HEK293 (cell line): ENCODE results near the gene CHM.

Source experiments
- CTCF ChIP-seq: fragments of 450-650 bp; formaldehyde crosslinking; IDR thresholded peaks from 2 replicates; pipeline ENCODE4 v1.5.1; 2016; ENCODE audit warnings: missing biosample characterization, missing genetic modification characterization
- KLF9 ChIP-seq: fragments of 450-650 bp; formaldehyde crosslinking; IDR thresholded peaks from 2 replicates; pipeline ENCODE4 v1.5.1; 2016; ENCODE audit warnings: missing biosample characterization, missing genetic modification characterization, low read depth
- MEIS1 ChIP-seq: sonication (generic); formaldehyde crosslinking; IDR thresholded peaks from 2 replicates; pipeline ENCODE4 v1.8.1; 2022; ENCODE audit warnings: missing genetic modification reagents, mild to moderate bottlenecking, borderline replicate concordance
- SP2 ChIP-seq: fragments of 450-650 bp; formaldehyde crosslinking; IDR thresholded peaks from 2 replicates; pipeline ENCODE4 v1.5.1; 2016; ENCODE audit warnings: missing biosample characterization, missing genetic modification characterization
- ZNF184 ChIP-seq: fragments of 450-650 bp; IDR thresholded peaks from 2 replicates; pipeline ENCODE4 v1.5.1; 2018; ENCODE audit warnings: missing biosample characterization, mild to moderate bottlenecking, missing genetic modification characterization
- ZNF433 ChIP-seq: fragments of 450-650 bp; formaldehyde crosslinking; IDR thresholded peaks from 2 replicates; pipeline ENCODE4 v1.5.1; 2016; ENCODE audit warnings: missing biosample characterization, missing genetic modification characterization, low read depth
- ZNF585B ChIP-seq: fragments of 450-650 bp; formaldehyde crosslinking; IDR thresholded peaks from 2 replicates; pipeline ENCODE4 v1.5.1; 2016; ENCODE audit warnings: missing biosample characterization, missing genetic modification characterization
- ZNF658 ChIP-seq: fragments of 450-650 bp; formaldehyde crosslinking; IDR thresholded peaks from 2 replicates; pipeline ENCODE4; 2016; ENCODE audit warnings: missing biosample characterization, missing genetic modification characterization
- ZNF830 ChIP-seq: fragments of 450-650 bp; IDR thresholded peaks from 2 replicates; pipeline ENCODE4 v1.5.0; 2018; ENCODE audit warnings: missing biosample characterization, missing genetic modification characterization, low read depth, mild to moderate bottlenecking, moderate library complexity
- TF ChIP-seq, protein P1 (sequence below): fragments of 450-650 bp; formaldehyde crosslinking; IDR thresholded peaks from 2 replicates; pipeline ENCODE4 v1.5.1; 2016; ENCODE audit warnings: missing biosample characterization, missing genetic modification characterization

GRCh38 chrX:85964744-85965143 lies 82.6 kb downstream of the CHM start:
- TF ChIP-seq CTCF (tag by site-specific recombination) (no peak), KLF9 (no peak), SP2 (tag by site-specific recombination) (no peak), ZNF184 (tag by site-specific recombination) (no peak), MEIS1 (no peak), ZNF585B (tag by site-specific recombination) (no peak), ZNF658 (tag by site-specific recombination) (no peak), ZNF433 (tag by site-specific recombination) (no peak), ZNF830 (tag by site-specific recombination) (no peak)
- TF ChIP-seq, protein P1, sequence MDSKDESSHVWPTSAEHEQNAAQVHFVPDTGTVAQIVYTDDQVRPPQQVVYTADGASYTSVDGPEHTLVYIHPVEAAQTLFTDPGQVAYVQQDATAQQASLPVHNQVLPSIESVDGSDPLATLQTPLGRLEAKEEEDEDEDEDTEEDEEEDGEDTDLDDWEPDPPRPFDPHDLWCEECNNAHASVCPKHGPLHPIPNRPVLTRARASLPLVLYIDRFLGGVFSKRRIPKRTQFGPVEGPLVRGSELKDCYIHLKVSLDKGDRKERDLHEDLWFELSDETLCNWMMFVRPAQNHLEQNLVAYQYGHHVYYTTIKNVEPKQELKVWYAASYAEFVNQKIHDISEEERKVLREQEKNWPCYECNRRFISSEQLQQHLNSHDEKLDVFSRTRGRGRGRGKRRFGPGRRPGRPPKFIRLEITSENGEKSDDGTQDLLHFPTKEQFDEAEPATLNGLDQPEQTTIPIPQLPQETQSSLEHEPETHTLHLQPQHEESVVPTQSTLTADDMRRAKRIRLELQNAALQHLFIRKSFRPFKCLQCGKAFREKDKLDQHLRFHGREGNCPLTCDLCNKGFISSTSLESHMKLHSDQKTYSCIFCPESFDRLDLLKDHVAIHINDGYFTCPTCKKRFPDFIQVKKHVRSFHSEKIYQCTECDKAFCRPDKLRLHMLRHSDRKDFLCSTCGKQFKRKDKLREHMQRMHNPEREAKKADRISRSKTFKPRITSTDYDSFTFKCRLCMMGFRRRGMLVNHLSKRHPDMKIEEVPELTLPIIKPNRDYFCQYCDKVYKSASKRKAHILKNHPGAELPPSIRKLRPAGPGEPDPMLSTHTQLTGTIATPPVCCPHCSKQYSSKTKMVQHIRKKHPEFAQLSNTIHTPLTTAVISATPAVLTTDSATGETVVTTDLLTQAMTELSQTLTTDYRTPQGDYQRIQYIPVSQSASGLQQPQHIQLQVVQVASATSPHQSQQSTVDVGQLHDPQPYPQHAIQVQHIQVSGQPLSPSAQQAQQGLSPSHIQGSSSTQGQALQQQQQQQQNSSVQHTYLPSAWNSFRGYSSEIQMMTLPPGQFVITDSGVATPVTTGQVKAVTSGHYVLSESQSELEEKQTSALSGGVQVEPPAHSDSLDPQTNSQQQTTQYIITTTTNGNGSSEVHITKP (tag by site-specific recombination), result no peak
